ENCODE results near the gene ARRB1. TPM values are rescaled to one million over a fixed set of nuclear protein-coding genes. Genes with fewer than 3 reads are reported as not detected.

Gene ARRB1
- total and polyA plus RNA-seq, 2 of the 13 experiments (the other 11 are each of a cell fraction or from before 2014, with no cell fraction given): 22.5 to 35.7 TPM

DNA sequence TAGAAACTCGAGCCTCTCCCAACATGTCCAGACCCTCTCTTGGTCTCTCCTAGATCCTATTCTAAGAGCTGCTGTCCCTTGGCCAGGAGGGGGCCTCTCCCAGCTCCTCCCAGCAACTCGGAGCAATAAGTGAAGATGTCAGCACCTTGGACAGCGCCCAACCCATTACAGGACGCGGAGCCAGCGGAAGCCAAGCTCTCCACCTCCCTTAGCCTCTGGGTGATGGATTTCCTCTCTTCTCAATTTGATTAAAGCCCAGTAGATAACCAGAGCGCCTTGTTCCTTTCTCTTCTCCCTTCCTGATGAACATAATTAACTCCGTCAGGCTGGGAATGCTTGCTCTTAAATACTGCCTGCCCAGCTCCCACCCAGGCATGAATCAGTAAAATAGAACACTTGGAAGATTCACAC is 137.0 kb downstream of the ARRB1 start (continued):
- TF ChIP-seq, protein P1, sequence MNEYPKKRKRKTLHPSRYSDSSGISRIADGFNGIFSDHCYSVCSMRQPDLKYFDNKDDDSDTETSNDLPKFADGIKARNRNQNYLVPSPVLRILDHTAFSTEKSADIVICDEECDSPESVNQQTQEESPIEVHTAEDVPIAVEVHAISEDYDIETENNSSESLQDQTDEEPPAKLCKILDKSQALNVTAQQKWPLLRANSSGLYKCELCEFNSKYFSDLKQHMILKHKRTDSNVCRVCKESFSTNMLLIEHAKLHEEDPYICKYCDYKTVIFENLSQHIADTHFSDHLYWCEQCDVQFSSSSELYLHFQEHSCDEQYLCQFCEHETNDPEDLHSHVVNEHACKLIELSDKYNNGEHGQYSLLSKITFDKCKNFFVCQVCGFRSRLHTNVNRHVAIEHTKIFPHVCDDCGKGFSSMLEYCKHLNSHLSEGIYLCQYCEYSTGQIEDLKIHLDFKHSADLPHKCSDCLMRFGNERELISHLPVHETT (CRISPR knock-in tag; conservative IDR thresholded peaks at IDR 0.05): peak; percentile 85; the same call in 1 of the 2 replicates
- no peak for TF ChIP-seq ZFP62 (CRISPR knock-in tag; IDR thresholded peaks at IDR 0.05)
- TF ChIP-seq, protein P2, sequence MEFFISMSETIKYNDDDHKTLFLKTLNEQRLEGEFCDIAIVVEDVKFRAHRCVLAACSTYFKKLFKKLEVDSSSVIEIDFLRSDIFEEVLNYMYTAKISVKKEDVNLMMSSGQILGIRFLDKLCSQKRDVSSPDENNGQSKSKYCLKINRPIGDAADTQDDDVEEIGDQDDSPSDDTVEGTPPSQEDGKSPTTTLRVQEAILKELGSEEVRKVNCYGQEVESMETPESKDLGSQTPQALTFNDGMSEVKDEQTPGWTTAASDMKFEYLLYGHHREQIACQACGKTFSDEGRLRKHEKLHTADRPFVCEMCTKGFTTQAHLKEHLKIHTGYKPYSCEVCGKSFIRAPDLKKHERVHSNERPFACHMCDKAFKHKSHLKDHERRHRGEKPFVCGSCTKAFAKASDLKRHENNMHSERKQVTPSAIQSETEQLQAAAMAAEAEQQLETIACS (CRISPR knock-in tag; IDR thresholded peaks at IDR 0.05): 0 out of 2 replicates have a peak, but pooled peaks have one; percentile 44
- TF ChIP-seq POLR2AphosphoS5 (IDR thresholded peaks at IDR 0.05; ENCODE audit: low read depth, low read length): no peak
- TF ChIP-seq FOXK1 (CRISPR knock-in tag; IDR thresholded peaks at IDR 0.05; ENCODE audit: borderline replicate concordance, low read depth): peak; percentile 81; the same call in 1 of the 2 replicates
- TF ChIP-seq RFX3 (CRISPR knock-in tag; IDR thresholded peaks at IDR 0.05): peak; percentile 29; the same call in 1 of the 2 replicates
- TF ChIP-seq, protein P3, sequence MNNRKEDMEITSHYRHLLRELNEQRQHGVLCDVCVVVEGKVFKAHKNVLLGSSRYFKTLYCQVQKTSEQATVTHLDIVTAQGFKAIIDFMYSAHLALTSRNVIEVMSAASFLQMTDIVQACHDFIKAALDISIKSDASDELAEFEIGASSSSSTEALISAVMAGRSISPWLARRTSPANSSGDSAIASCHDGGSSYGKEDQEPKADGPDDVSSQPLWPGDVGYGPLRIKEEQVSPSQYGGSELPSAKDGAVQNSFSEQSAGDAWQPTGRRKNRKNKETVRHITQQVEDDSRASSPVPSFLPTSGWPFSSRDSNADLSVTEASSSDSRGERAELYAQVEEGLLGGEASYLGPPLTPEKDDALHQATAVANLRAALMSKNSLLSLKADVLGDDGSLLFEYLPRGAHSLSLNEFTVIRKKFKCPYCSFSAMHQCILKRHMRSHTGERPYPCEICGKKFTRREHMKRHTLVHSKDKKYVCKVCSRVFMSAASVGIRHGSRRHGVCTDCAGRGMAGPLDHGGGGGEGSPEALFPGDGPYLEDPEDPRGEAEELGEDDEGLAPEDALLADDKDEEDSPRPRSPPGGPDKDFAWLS (CRISPR knock-in tag; IDR thresholded peaks at IDR 0.05; ENCODE audit: borderline replicate concordance): no peak
- TF ChIP-seq, protein P4, sequence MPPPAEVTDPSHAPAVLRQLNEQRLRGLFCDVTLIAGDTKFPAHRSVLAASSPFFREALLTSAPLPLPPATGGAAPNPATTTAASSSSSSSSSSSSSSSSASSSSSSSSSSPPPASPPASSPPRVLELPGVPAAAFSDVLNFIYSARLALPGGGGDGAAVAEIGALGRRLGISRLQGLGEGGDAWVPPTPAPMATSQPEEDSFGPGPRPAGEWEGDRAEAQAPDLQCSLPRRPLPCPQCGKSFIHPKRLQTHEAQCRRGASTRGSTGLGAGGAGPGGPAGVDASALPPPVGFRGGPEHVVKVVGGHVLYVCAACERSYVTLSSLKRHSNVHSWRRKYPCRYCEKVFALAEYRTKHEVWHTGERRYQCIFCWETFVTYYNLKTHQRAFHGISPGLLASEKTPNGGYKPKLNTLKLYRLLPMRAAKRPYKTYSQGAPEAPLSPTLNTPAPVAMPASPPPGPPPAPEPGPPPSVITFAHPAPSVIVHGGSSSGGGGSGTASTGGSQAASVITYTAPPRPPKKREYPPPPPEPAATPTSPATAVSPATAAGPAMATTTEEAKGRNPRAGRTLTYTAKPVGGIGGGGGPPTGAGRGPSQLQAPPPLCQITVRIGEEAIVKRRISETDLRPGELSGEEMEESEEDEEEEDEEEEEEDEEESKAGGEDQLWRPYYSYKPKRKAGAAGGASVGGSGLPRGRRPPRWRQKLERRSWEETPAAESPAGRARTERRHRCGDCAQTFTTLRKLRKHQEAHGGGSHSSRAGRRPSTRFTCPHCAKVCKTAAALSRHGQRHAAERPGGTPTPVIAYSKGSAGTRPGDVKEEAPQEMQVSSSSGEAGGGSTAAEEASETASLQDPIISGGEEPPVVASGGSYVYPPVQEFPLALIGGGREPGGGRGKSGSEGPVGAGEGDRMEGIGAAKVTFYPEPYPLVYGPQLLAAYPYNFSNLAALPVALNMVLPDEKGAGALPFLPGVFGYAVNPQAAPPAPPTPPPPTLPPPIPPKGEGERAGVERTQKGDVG (CRISPR knock-in tag; IDR thresholded peaks at IDR 0.05; ENCODE audit: borderline replicate concordance): no peak
- TF ChIP-seq ERF (CRISPR knock-in tag; IDR thresholded peaks at IDR 0.05): peak; percentile 97
- TF ChIP-seq BORCS8-MEF2B (CRISPR knock-in tag; IDR thresholded peaks at IDR 0.05): peak; percentile 99
- TF ChIP-seq, protein P5, sequence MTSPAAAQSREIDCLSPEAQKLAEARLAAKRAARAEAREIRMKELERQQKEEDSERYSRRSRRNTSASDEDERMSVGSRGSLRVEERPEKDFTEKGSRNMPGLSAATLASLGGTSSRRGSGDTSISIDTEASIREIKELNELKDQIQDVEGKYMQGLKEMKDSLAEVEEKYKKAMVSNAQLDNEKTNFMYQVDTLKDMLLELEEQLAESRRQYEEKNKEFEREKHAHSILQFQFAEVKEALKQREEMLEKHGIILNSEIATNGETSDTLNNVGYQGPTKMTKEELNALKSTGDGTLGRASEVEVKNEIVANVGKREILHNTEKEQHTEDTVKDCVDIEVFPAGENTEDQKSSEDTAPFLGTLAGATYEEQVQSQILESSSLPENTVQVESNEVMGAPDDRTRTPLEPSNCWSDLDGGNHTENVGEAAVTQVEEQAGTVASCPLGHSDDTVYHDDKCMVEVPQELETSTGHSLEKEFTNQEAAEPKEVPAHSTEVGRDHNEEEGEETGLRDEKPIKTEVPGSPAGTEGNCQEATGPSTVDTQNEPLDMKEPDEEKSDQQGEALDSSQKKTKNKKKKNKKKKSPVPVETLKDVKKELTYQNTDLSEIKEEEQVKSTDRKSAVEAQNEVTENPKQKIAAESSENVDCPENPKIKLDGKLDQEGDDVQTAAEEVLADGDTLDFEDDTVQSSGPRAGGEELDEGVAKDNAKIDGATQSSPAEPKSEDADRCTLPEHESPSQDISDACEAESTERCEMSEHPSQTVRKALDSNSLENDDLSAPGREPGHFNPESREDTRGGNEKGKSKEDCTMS (CRISPR knock-in tag; conservative IDR thresholded peaks at IDR 0.05): peak; percentile 95; the same call in 1 of the 2 replicates
- TF ChIP-seq ZNF572 (CRISPR knock-in tag; IDR thresholded peaks at IDR 0.05): no peak
- no peak for TF ChIP-seq ZNF383 (CRISPR knock-in tag; IDR thresholded peaks at IDR 0.05; ENCODE audit: borderline replicate concordance)
- TF ChIP-seq IRF2 (CRISPR knock-in tag; IDR thresholded peaks at IDR 0.05): peak; percentile 90
- no peak for TF ChIP-seq BRD4 (CRISPR knock-in tag; IDR thresholded peaks at IDR 0.05)
- TF ChIP-seq DPF2 (CRISPR knock-in tag; IDR thresholded peaks at IDR 0.05; ENCODE audit: borderline replicate concordance, low read depth): no peak
- no peak for TF ChIP-seq FOXP1 (IDR thresholded peaks at IDR 0.05)
- peak; percentile 49 for TF ChIP-seq FOXP1 (CRISPR knock-in tag; IDR thresholded peaks at IDR 0.05)
- no peak for TF ChIP-seq ZNF570 (CRISPR knock-in tag; IDR thresholded peaks at IDR 0.05; ENCODE audit: borderline replicate concordance)
